HG03039 (cell line): ENCODE results near the gene SLC35F1.

Experiments used
- ATAC-seq: cut with Tn5 transposase; IDR thresholded peaks from one replicate; pipeline ENCODE4 v1.9.1; 2021; ENCODE audit warnings: mild to moderate bottlenecking, moderate library complexity; ENCODE audit not compliant: unreplicated experiment

SLC35F1 gene

DNA sequence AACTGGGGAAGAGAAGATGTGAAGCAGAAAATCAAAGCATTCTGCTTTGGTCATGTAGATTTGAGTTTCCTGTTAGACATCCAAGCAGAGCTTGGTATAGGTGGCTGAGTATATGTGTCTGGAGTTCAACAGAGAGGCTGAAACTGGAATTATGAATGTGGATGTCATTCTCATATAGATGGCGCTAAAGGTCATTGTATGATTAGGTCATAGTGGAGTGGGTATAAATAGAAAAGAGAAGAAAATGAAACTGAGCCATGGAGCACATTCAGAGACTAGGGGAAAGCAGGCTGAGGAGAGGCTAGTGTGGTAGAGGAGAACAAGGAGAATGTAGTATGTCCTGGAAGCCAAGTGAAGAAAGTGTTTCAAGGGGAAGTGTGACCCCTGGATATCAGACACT is 345.4 kb downstream of the SLC35F1 start:
- peak; percentile 77 for ATAC-seq

DNA sequence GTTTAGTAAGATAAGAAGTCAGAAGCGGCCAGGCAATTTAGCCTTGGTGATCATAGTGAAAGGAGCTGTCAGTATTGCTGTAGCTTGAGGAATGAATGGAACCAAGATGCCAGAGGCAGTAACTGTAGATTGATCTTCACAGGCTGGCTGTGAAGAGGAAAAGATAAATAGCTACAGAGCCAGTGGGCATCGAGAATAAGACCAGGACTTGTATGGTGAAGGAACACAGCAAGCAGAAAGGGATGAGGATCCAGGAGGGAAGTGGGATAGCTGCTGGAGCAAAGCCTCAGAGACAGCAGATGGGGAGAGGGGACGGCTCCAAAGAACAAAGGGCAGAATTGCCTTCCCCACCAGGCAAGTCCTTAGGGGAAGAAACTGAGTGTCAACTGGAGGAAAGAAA is 346.7 kb downstream of the SLC35F1 start:
- ATAC-seq: no peak

DNA sequence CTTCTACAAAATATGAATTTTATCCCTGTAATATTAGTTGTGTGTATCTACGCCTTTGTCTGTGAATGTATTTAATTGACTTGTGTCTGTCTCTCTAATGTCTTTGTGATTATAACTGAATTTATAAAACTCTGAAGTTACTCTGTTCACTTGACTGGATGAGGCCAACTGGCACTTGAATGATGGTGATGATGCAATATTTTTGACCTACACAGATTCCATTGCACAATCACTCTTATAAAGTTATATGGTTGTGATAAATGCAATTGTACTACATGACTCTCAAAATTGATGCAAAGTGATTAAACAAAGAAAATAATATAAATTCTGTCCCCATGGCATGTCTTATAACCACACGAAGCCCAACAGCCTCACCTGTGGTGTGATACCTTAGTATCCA is 353.8 kb downstream of the SLC35F1 start:
- no peak for ATAC-seq

DNA sequence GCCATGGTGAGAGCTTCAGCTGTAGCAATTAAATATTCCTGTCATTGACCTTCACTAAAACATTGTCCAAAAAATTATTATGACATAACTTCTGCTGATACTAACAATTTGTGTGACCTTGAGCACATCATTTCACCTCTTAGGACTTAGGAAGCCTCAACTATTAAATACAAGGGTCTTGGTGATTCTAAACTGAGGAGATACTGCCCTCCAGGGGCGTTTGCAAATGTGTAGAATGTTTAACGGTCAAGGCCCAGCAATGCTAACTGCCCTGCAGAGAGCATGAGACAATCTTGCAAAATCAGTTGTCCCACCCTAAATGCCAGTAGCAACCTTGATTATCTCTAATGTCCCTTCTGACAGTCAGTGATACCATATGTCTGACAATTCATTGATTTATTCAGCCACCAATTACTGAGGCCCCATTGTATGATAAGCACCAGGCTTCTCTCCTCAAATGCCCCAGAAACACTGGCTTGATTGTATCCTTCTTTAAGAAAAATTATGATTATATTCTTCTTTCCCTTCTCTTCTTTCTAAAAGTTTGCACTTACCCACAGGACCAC is 356.9 kb downstream of the SLC35F1 start:
- ATAC-seq: no peak

DNA sequence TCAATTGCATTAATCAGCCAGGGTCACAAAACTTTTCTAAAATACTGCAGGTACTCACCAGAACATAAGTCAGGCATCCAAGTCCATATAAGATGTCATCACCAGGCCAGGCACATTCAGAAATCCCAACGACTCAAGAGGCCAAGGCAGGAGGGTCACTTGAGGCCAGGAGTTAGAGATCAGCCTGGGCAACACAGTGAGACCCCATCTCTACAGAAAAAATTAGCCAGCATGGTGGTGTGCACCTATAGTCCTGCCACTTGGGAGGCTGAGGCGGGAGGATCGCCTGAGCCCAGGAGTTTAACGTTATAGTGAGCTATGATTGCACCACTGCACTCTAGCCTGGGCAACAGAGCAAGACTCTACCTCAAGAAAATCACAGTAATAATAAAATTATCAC is 362.6 kb downstream of the SLC35F1 start:
- ATAC-seq: no peak

DNA sequence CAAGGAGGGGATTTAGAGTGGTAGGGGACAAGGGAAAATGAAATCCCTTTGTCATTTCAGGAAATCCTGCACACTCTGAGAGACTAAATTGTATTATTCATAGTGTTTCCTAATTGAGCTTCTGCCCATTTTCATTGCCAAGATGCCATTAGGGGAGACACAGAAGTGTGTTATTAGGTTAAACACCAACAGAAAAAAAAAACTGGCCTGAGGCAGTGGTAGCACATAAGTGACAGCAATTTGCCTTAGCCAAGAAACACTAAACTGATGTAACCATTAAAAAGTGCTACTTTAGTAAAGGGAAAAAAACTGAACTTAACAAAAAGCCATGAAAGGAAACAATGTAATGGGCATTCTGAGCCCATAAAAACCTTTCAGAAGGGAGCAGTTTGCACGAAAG is 370.6 kb downstream of the SLC35F1 start:
- no peak for ATAC-seq

DNA sequence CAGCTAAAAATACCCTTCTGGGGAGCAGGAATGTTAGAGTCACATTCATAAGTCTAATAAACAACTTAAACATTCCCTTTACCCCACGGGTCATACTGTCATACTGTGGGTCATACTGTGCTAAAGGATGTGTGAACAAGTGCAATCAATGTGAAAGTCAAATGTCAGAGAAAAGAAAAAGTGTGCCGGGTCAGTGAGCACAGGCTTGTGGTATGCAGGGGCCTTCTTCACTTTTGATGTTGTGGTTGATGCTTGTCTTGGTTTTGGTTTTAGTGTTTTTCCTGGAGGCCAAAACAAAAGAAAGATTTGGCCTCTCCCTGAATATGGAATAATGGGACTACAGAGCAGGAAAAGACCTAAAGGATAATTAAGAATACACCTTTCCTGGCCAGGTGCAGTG is 373.1 kb downstream of the SLC35F1 start:
- peak; percentile 99 for ATAC-seq

DNA sequence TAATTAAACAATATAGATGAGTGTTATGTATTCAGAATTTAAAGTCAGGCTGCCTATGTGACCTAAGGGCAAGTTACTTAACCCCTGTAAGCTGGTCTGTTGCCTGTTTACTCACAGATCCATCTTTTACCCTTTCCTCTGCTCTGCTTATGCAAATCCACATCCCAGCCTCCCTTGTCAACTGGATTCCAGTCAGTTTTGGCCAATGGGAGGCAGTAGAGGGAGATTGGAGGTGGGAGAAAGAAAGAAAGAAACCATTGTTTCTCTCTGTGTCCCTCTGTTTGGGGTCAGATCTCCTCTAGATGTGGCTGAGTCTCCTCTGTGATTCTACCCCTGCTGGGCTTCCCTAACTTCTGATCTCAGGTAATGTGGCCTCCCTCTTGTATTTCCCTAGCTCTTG is 374.2 kb downstream of the SLC35F1 start:
- no peak for ATAC-seq

DNA sequence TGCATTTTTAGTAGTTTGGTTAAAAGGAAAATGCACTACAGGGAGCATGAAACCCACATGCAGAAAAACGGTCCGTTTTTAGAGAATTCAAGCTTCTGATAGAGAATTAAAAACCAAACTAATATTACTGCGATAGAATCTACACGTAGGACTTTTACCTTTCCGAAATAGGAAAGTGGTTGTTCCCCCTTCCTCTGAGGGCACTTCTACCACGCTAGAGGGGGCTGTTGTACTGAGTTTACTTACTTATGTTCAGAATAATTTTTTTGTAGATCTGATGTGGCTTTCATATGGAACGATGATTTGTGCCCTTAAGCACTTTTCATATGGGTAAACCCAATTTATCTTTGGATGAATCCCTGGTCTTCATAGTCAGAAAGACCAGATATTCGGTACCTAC is 376.7 kb downstream of the SLC35F1 start:
- ATAC-seq: no peak

DNA sequence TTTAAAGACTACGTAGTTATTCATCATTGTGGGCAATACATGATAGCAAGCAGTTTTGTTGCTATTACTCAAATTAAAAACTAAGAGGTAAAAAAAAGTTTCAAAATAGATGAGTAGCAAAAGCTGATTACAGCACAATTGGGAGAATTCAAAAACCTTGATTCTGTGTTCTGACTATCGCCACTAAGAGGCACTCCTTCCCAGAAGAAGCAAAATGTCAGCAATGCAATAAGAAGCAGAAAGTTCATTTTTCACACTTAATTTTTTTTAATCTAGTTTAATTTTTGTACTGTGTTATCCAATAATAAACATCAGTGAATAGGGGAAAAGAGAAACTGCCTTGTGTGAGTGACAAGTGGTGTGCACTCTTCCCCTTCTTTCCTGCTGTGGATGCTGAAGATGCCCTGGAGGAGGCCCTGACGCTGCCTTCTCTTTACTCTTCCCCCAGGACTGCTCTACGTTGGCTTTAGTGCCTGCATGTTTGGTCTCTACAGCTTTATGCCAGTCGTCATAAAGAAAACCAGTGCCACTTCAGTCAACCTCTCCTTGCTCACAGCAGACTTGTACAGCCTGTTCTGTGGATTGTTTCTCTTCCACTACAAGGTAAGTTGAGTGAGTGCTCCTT is 377.8 kb downstream of the SLC35F1 start:
- no peak for ATAC-seq

DNA sequence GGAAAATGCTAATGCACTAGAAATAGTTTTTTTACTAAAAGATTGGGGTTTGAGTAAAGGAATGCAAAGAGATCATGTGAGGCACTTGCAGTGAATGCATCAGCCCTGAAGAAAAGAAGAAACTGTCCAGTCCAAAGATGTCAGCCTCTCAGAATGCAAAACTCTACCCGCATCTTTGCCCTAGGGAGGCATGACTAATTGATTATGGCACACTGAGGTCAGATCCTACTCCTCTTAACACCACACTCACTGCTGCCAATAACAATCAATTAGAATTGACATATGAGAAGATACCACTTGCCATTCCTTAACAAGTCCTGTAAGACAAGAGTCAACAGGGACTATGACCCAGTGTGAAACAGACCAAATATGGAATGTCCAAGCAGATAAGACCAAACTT is 378.7 kb downstream of the SLC35F1 start:
- no peak for ATAC-seq

DNA sequence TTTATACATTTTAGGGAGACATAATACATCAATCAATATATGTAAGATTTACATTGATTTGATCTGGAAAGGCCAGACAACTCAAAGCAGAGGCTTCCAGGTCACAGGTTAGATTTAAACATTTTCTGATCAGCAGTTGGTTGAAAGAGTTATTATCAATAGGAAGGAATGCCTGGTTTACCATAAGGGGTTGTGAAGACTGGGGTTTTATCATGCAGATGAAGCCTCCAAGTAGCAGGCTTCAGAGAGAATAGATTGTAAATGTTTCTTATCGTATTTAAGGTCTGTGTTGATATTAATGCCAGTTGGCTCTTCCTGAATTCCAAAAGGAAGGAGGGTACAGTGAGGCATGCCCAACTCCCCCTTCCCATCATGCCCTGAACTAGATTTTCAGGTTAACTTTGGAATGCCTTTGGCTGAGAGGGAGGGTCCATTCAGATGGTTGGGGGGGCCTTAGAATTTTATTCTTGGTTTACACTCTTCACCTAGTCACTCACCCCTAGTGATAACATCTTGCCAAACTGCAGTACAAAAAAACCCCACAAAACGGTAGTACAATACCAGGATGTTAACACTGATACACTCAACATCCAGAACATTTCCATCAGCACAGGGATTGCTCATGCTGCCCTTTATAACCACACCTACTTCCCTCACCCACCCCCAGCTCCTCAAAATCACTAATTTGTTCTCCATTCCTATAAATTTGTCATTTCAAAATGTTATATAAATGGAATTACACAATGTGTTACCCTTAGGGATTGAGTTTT is 381.5 kb downstream of the SLC35F1 start:
- no peak for ATAC-seq

DNA sequence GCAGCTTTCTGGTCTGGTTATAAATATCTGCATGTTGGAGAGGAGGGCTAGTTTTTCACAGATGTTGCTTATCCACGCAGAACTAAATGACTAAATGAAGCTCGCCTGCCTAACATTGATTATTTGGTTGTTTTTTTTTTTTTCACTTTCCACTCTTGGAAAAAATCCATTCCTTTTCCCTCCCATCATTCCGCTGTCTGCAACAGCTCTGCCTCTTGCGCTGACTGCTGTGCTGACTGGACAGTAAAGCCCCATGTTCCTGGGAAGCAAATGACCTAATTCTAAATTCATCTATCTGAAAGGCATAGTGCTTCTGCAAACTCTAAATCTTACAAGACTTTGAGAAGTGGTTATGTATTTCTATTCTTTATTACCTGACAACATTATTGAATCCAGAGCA is 385.5 kb downstream of the SLC35F1 start:
- ATAC-seq: no peak

DNA sequence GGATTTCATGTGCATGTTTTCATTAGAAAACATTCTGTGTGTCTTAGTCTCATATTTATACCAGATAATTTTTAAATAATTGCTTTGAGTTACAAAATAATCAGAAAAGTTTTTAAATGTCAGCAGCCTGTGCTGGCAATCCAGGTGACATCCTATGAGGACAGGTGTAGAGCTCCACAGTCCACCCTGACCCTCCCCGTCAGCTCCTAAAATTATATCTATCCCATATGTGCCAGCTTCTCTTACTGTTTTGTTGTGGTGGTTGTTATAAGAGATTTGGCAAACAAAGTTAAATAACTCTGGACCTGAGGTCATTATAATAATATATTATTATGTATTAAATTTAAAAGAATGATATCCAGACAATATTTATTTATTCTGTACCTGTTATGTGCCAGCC is 387.8 kb downstream of the SLC35F1 start:
- ATAC-seq: no peak

DNA sequence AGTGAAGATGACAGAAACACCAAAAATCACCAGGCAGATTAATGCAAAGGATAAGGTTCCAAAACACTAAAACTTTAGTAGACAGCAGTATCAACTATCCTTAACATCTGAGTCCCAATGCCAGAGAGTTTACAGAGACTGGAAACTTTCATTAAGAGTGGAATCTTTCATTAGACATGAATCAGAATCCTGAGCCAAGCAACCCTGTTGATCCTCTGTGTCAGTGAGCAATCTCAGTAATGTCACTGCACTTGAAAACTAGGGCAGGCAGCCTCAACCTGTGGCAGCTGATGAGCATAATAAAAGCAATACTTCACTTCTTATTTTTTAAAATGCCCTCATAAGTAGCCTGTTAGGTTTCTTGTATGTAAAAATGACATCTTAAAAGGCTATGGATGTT is 388.3 kb downstream of the SLC35F1 start:
- no peak for ATAC-seq

DNA sequence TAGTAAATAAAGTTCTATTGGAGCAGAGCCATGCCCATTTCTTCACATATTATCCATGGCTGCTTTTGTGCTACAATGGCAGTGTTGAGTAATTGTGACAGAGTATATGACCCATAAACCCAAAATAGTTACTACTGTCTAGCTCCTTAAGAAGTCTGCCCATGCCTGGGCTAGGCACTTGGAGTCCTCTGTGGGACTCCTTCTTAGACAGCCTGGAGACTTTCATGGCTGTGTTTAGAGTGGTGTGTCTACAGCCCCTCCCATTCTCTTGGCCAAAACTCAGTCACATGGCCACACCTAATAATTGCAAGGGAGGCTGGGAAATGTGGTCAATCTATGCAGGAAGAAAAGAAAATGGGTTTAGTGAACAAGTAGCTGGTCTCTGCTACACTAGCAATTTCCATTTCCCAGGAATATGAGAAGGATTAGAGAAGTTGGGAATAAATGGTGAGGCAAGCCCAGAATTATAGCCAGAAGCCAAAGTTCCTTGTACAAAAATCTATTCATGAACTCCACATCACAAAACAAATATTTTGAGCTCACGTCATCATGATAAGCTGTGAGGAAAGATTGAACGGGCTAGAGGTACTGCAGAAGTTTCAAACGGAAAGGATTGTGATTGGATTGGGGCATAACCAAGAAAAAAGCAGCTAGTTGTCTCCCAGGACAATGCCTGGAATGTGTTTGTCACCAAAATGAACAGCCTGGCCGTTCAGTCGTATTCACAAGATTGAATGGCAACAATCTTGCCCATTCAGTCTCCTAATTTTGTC is 389.3 kb downstream of the SLC35F1 start:
- ATAC-seq: no peak

DNA sequence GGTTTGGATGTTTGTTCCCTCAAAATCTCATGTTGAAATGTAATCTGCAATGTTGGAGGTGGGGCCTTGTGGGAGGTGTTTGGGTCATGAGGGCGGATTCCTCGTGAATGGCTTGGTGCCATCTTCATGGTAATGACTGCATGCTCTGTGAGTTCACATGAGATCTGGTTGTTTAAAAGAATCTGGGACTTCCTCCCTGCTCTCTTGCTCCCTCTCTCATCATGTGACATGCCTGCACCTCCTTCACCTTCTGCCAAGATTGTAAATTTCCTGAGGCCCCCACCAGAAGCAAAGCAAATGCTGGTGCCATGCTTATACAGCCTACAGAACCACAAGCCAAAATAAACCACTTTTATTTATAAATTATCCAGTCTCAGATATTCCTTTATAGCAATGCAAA is 390.8 kb downstream of the SLC35F1 start:
- no peak for ATAC-seq

DNA sequence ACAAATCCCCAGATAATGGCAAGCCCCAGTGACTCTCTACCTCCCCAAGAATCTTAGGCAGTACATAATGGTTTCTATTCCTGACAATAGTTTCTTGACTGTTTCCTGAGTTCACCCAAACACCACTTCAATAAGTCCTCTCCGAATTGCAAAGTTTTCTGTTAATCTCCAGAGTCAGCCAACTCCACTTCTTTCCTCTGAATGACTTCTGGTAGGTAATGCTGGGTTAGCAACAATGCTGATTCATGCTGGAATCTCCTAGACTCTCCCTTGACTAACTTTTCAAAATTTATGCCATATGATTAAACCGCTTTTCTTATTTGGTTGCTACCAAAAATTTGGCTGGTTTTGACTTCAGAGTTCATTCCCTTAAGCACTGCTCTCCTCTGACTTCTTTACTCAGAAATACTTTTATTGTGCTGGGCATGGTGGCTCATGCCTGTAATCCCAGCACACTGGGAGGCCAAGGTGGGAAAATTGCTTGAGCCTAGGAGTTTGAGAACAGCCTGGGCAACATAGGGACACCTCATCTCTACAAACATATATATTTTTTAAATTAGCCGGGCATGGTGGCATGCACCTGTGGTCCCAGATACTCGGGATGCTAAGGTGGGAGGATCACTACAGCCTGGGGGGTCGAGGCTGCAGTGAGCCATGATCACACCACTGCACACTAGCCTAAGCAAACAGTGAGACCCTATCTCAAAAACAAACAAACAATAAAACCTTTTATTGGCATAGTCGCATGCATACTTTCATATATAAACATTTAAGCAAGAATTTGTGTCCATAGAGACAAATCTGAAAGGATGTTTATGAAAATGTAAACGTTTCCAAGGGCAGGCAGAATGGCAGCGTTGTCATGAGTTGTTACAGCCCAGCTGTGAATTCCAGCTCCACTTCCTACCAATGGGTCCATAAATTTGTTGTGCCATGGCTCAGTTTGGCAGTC is 391.7 kb downstream of the SLC35F1 start:
- no peak for ATAC-seq

DNA sequence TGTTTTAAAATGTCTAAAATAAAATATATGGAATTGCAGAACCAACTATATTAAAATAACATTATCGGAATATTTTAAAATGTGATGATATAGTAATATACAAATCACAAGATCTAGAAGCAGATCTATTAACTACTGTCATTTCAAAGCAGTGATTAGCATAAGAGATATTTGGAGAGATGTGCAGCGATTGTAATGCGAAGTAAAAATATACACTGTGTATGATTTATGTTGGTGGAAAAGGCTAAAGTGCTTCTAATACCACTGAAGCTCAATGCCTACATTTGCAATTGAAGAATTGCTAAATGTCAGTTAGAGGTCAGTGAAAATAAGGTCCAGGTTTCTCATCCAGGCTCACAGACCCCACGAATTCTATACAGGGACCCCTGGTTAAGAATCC is 392.4 kb downstream of the SLC35F1 start:
- ATAC-seq: no peak

DNA sequence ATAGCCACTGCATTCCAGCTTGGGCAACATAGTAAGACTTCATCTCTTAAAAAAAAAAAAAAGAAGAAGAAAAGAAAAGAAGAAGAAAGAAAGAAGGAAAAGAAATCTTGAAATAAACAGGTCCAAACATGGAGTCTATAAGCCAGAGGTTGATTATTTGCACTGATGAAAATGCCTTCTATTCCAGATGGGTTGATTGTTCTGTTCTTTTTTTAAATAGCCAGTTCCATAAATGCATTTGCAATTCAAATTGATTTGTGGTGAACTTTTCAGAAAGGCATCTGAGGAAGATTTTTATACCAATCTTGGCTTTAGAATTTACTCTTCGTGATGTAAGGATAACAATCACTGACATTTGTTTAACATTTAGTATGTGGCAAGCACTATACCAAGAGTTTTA is 397.3 kb downstream of the SLC35F1 start:
- no peak for ATAC-seq

DNA sequence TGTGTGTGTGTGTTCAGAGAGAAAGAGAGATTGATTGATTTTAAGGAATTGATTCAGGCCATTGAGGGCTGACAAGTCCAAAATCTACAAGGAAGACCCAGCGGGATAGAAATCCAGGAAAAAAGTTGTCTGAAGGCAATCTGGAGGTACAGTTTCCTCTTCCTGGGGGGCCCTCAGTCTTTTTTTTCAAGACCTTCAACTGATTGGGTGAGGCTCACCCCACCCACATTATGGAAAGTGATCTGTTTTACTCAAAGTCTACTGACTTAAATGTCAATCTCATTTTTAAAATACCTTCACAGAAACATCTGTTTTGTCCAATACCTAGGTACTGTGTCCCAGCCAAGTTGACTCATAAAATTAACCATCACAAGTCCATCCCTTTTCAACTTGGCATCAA is 398.0 kb downstream of the SLC35F1 start:
- ATAC-seq: no peak
